Aortic smooth muscle cell (primary cell): Measurements from ENCODE around the gene FHDC1. TPM values are rescaled to one million over a fixed set of nuclear protein-coding genes. Genes with fewer than 3 reads are reported as not detected.

Experiments
- total RNA-seq: library from RNA; depleted of rRNA; stranded (reverse); fragments of >200 nt; gene quantifications from 2 replicates; pipeline ENCODE4 v1.2.3, GENCODE V29; 2014

Gene FHDC1
- total RNA-seq, result under 0.01 TPM in 2 replicates

GRCh38 chr4:152935631-152936445, at the start of gene FHDC1:
Gene FHDC1 (plus strand): TSS chr4:152936323. CDS start chr4:152943058, 6,735 bp downstream.

Other genes starting within 250 kb of the FHDC1 start
- gene TIGD4, start 156.6 kb upstream of the FHDC1 start, total RNA-seq, result 0.12 and 0.13 TPM in 2 replicates
- 40.3 and 41.1 TPM in 2 replicates for gene ARFIP1, start 156.4 kb upstream of the FHDC1 start, total RNA-seq